HepG2 (cell line): Measurements from ENCODE around the gene CLP1. TPM values are rescaled to one million over a fixed set of nuclear protein-coding genes. Genes with fewer than 3 reads are reported as not detected.

ENCODE experiments used
- ATF4 ChIP-seq, 2 experiments: fragments of 450-650 bp in 1 of 2; sonication (generic) in 1 of 2; formaldehyde crosslinking; IDR thresholded peaks; 2 replicates each; pipeline versions ENCODE4 v1.5.0 to v1.8.0; 2020 to 2022; ENCODE audit warnings: mild to moderate bottlenecking in 1 of 2, missing genetic modification reagents in 1 of 2
- BRD4 ChIP-seq: sonication (generic); formaldehyde crosslinking; IDR thresholded peaks from 2 replicates; pipeline ENCODE4 v1.4.0; 2020; ENCODE audit warnings: missing genetic modification reagents
- DR1 ChIP-seq: sonication (generic); formaldehyde crosslinking; IDR thresholded peaks from 2 replicates; pipeline ENCODE4 v1.8.0; 2021; ENCODE audit warnings: mild to moderate bottlenecking, missing genetic modification reagents, inconsistent platforms
- EED ChIP-seq: sonication (generic); formaldehyde crosslinking; IDR thresholded peaks from 2 replicates; pipeline ENCODE4 v1.5.0; 2020; ENCODE audit warnings: mild to moderate bottlenecking, missing genetic modification reagents
- FOXP1 ChIP-seq, 2 experiments: fragments of 450-650 bp in 1 of 2; IDR thresholded peaks; 2 replicates each; pipeline ENCODE4 v1.6.1; 2017 to 2018; ENCODE audit warnings: antibody characterized with exemption in 1 of 2
- HNRNPH1 ChIP-seq: fragments of 200-400 bp; formaldehyde crosslinking; optimal IDR thresholded peaks from 2 replicates; pipeline ENCODE3; 2017; ENCODE audit warnings: mild to moderate bottlenecking, low read depth, low read length
- IRX3 ChIP-seq: sonication (generic); formaldehyde crosslinking; IDR thresholded peaks from 2 replicates; pipeline ENCODE4 v1.8.1; 2023; ENCODE audit warnings: mild to moderate bottlenecking, low read depth, missing genetic modification reagents, borderline replicate concordance
- JUN ChIP-seq: sonication (generic); formaldehyde crosslinking; IDR thresholded peaks from 2 replicates; pipeline ENCODE4 v1.4.0; 2020; ENCODE audit warnings: mild to moderate bottlenecking, missing genetic modification reagents
- KDM1A ChIP-seq: IDR thresholded peaks from 2 replicates; pipeline ENCODE4 v1.6.1; 2016; ENCODE audit warnings: missing compliant biosample characterization
- KLF15 ChIP-seq: sonication (generic); formaldehyde crosslinking; IDR thresholded peaks from 2 replicates; pipeline ENCODE4 v1.8.1; 2023; ENCODE audit warnings: borderline replicate concordance, mild to moderate bottlenecking, inconsistent platforms, missing genetic modification reagents, mixed read lengths
- MED13 ChIP-seq: sonication (generic); formaldehyde crosslinking; IDR thresholded peaks from 2 replicates; pipeline ENCODE4 v1.5.0; 2020; ENCODE audit warnings: missing genetic modification reagents
- PHF21A ChIP-seq: sonication (generic); formaldehyde crosslinking; IDR thresholded peaks from 2 replicates; pipeline ENCODE4 v1.5.0; 2020; ENCODE audit warnings: mild to moderate bottlenecking, missing genetic modification reagents
- REST ChIP-seq, 2 experiments: IDR thresholded peaks; 2 replicates each; pipeline ENCODE4 v1.6.1; 2011 to 2012; ENCODE audit warnings: low read length in 2 of 2, borderline replicate concordance in 1 of 2, low read depth in 1 of 2, mild to moderate bottlenecking in 1 of 2, moderate library complexity in 1 of 2
- SRSF1 ChIP-seq: fragments of 200-400 bp; formaldehyde crosslinking; optimal IDR thresholded peaks from 2 replicates; pipeline ENCODE3; 2017; ENCODE audit warnings: mild to moderate bottlenecking, low read depth, low read length, moderate library complexity
- ZC3H13 ChIP-seq: sonication (generic); formaldehyde crosslinking; IDR thresholded peaks from 2 replicates; pipeline ENCODE4 v1.8.1; 2023; ENCODE audit warnings: mild to moderate bottlenecking, missing genetic modification reagents, moderate library complexity
- ZFY ChIP-seq: sonication (generic); formaldehyde crosslinking; IDR thresholded peaks from 2 replicates; pipeline ENCODE4 v1.4.0; 2020; ENCODE audit warnings: missing genetic modification reagents
- ZNF251 ChIP-seq: sonication (generic); formaldehyde crosslinking; IDR thresholded peaks from 2 replicates; pipeline ENCODE4 v1.9.0; 2021; ENCODE audit warnings: mild to moderate bottlenecking, missing genetic modification reagents
- ZNF547 ChIP-seq: sonication (generic); formaldehyde crosslinking; IDR thresholded peaks from 2 replicates; pipeline ENCODE4 v1.5.1; 2020; ENCODE audit warnings: mild to moderate bottlenecking, missing genetic modification reagents
- ZNF569 ChIP-seq: sonication (generic); formaldehyde crosslinking; IDR thresholded peaks from 2 replicates; pipeline ENCODE4 v1.5.0; 2020; ENCODE audit warnings: mild to moderate bottlenecking, missing genetic modification reagents, moderate library complexity, borderline replicate concordance
- ZNF580 ChIP-seq: IDR thresholded peaks from 2 replicates; pipeline ENCODE4 v1.6.1; 2016; ENCODE audit warnings: low read depth, borderline replicate concordance
- ZNF747 ChIP-seq: sonication (generic); formaldehyde crosslinking; IDR thresholded peaks from 2 replicates; pipeline ENCODE4 v1.8.1; 2023; ENCODE audit warnings: missing genetic modification reagents, mild to moderate bottlenecking, borderline replicate concordance
- ZNF749 ChIP-seq: sonication (generic); formaldehyde crosslinking; IDR thresholded peaks from 2 replicates; pipeline ENCODE4 v1.8.0; 2022; ENCODE audit warnings: mild to moderate bottlenecking, missing genetic modification reagents, moderate library complexity, borderline replicate concordance
- ZNF777 ChIP-seq: sonication (generic); formaldehyde crosslinking; IDR thresholded peaks from 2 replicates; pipeline ENCODE4 v1.4.0; 2020; ENCODE audit warnings: missing genetic modification reagents
- ZNF784 ChIP-seq: sonication (generic); formaldehyde crosslinking; IDR thresholded peaks from 2 replicates; pipeline ENCODE4 v1.5.1; 2020; ENCODE audit warnings: missing genetic modification reagents, mild to moderate bottlenecking, borderline replicate concordance
- polyA plus RNA-seq, 8 experiments: library from polyadenylated mRNA; depleted of rRNA in 3 of 8; stranded (reverse) in 7 of 8; unstranded in 1 of 8; fragments of >200 nt; fragmentation: Illumina TruSeq in 4 of 8; extraction: Trizol in 4 of 8; gene quantifications; 2 replicates each; pipeline versions ENCODE4 v1.2.1 to v1.2.3, GENCODE V29; 2011 to 2016; ENCODE audit warnings: low read depth in 4 of 8, missing spikeins in 1 of 8, mixed read lengths in 1 of 8; ENCODE audit not compliant: insufficient read depth in 1 of 8
- total RNA-seq, 5 experiments: library from RNA; depleted of rRNA; stranded (reverse); fragments of >200 nt; fragmentation: Illumina TruSeq; extraction: Trizol; gene quantifications; 2 replicates each; pipeline ENCODE4 v1.2.3, GENCODE V29; 2016; ENCODE audit warnings: low read depth in 1 of 5

The CLP1 gene
- total and polyA plus RNA-seq, 2 of the 13 experiments (the other 11 are each of a cell fraction or from before 2014, with no cell fraction given) = 14.6 to 24.8 TPM

- peak; percentile 85 for TF ChIP-seq PHF21A
- TF ChIP-seq FOXP1 (IDR thresholded peaks at IDR 0.05) = no peak
- TF ChIP-seq FOXP1 (CRISPR knock-in tag; IDR thresholded peaks at IDR 0.05) = 0 out of 2 replicates have a peak, but pooled peaks have one; percentile 18
- peak; percentile 12; the same call in 1 of the 2 replicates for TF ChIP-seq ZNF580
- TF ChIP-seq ZNF547 = peak; percentile 34; the same call in 1 of the 2 replicates
- peak in 1 of 2 experiments; percentile 35; a peak in 1 of 4 replicates for TF ChIP-seq REST (IDR thresholded peaks at IDR 0.05; ENCODE audit: borderline replicate concordance in 1 of 2, low read depth in 1 of 2, low read length in 2 of 2)
- peak; percentile 46; the same call in 1 of the 2 replicates for TF ChIP-seq EED (CRISPR knock-in tag)
- peak; percentile 55; the same call in 1 of the 2 replicates for TF ChIP-seq ZNF749 (CRISPR knock-in tag)
- TF ChIP-seq SRSF1 = peak; percentile 76
- TF ChIP-seq ZNF569 (CRISPR knock-in tag) = no peak
- peak; percentile 58 for TF ChIP-seq ZC3H13
- no peak; the same call in 1 of the 2 replicates for TF ChIP-seq MED13
- no peak for TF ChIP-seq ZNF251 (CRISPR knock-in tag)
- no peak for TF ChIP-seq IRX3 (CRISPR knock-in tag)
- TF ChIP-seq ZNF777 (CRISPR knock-in tag) = peak; percentile 75
- TF ChIP-seq ZNF747 (CRISPR knock-in tag) = no peak
- 0 out of 2 replicates have a peak, but pooled peaks have one; percentile 26 for TF ChIP-seq JUN
- no peak for TF ChIP-seq HNRNPH1
- peak; percentile 70; the same call in 1 of the 2 replicates for TF ChIP-seq DR1
- no peak for TF ChIP-seq BRD4 (CRISPR knock-in tag)
- TF ChIP-seq KDM1A = no peak
- TF ChIP-seq ZFY = peak; percentile 89
- TF ChIP-seq KLF15 = 0 out of 2 replicates have a peak, but pooled peaks have one; percentile 27
- peak in 1 of 2 experiments; percentile 52; a peak in 2 of 4 replicates for TF ChIP-seq ATF4 (CRISPR knock-in tag; IDR thresholded peaks at IDR 0.05)
- TF ChIP-seq ZNF784 = peak; percentile 87; the same call in 1 of the 2 replicates
Observed at GRCh38 chr11:57667736-57668433, 10.3 kb downstream of the CLP1 start, which contains the start of gene ZDHHC5 (continued).
